ENCODE results near the gene SLC30A1.
A peak's percentile ranks its signal among the peaks of the same experiment; 100 is the strongest.
"Not testable (repeated sequence)": the region's sequence is repeated elsewhere in the genome, so short reads cannot be mapped to it uniquely, and the experiment has no call there.

SLC30A1 gene

DNA sequence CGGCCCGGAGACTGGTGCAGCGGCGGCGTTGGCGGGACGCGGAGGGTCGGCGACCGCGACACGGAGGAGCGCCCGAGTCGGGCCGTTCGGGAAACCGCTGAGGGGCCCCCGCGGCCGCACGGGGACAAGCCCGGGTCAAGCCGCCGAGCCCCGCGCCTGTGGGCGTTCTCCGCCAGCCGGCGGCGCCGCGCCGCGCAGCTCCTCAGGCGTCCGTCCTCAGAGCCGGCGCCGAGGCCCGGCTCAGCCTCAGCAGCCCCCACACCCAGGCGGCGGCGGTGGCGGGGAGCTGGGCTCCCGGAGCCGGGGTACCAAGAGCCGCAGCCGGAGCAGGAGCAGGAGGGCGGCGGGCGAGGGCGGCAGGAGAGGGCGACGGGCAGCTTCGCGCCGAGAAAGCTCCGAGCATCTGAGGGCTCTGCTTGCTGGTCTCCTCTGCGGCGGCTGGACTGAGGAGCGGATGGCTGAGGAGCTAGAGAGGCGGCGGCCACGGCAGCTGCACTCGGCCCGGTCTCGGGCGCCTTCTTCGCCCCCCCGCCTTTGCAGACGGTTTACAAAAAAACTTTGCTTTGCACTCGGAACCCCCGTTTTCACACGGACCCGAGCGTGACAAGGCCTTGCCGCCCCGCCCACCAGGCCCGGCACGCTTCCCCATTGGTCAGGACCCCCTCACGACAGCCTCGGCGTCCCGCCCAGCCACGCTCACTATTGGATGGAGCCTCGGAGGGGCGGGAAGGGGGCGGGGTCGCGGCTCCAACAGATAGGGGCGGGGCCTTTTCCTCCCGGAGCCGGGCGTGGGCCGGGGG lies at the start of gene SLC30A1:
TSS of gene SLC30A1 (minus strand) at position 522 of the 800 bp plus-strand sequence. CDS start 549 bp downstream, outside the sequence.
- peak; percentile 100 for DNase-seq

- no peak for DNase-seq
Observed at GRCh38 chr1:211628417-211628816, 49.5 kb upstream of the SLC30A1 start.

DNA sequence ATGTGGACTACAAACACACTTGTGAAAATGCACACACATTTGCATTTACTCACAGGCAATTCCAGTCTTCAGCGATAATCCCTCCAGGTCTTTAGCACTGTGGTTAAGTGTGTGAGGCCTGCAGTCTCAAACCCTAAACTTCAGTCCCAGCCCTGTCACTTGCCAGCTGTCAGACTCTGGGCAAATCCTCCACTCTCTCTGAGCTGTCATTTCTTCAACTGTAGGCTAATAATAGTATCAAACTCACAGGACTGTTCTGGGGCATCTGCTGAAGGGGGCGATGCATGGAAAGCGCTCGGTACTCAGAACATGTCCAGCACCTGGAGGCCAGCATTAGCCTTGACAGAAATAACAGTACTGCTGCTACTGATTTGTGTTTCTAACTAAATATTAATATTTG lies 48.3 kb upstream of the SLC30A1 start:
- DNase-seq, result no peak

DNA sequence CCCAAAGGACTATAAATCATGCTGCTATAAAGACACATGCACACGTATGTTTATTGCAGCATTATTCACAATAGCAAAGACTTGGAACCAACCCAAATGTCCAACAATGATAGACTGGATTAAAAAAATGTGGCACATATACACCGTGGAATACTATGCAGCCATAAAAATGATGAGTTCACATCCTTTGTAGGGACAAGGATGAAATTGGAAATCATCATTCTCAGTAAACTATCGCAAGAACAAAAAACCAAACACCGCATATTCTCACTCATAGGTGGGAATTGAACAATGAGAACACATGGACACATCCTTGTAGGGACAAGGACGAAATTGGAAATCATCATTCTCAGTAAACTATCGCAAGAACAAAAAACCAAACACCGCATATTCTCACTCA lies 46.9 kb upstream of the SLC30A1 start:
- not testable (repeated sequence) for DNase-seq

GRCh38 chr1:211625040-211625439 lies 46.1 kb upstream of the SLC30A1 start:
- no peak for DNase-seq

DNA sequence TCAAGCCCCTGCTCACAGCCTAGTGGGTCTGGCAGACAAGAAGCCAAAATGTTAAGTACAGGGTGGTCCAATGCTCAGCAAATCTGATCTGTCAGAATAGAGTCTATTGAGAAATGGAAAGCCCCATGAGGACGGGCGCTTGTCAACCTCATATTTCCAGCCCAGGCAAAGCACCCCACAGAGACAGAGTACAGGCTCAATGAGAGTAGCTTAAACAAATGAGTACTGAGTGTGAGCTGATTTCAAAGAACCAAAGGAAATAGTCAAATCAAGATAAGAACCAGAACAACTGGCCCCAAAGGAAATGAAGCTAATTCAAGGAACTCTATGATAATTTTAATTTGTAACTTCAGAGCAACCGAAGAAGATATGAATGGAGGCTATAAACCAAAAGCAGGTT lies 44.6 kb upstream of the SLC30A1 start:
- no peak for DNase-seq

DNA sequence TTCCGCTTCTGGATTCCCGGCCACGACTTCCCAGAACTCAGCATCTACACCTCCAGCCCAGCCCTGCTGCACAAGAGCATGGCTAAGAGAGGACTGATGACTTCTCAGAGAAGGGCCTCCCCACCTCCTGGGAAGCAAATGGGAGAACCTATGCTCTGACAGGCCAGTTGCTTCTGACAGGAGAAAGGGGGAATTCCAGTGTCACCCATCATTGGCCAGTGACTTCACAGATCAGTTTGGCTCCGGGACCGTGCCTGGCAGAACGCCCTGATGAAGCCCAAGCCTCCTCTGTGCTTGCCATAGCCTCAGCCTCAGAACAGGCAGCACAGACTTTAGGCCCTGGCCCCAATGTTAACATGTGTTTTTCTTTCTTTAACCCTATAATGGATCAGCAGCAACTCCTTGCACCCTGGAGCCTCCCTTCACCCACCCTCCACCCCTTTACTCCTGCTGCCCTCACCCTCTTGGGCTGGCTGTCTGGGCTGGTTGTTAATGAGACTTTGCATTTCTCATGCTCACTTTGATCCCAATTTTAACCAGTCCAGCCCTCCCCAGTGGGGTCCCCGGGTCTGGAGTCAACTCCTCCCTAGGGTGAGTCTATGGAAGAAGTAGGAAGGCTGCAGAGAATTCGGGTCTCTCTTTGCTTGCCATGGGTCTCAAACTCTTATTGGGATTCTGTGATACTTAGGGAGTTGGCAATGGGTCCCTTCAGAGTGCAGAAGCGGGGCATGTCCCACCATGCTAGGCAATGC lies 42.7 kb upstream of the SLC30A1 start:
- DNase-seq, result no peak

DNA sequence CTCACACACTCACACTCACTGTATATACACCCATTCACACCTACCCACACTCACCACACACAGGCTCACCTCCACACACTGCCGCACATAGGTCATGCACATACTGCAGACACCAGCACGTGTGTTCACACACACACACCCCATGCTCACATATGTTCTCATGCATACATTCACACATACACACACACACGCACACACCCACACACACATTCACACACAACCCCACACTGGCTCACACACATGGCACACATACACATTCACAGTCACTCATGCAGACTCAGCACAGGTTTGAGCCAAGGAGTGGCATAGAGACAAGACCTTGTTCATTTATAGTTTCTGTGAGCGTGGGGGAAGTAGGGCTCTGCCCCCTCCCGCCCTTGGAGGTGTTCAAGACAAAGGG lies 41.1 kb upstream of the SLC30A1 start:
- DNase-seq, result no peak

DNA sequence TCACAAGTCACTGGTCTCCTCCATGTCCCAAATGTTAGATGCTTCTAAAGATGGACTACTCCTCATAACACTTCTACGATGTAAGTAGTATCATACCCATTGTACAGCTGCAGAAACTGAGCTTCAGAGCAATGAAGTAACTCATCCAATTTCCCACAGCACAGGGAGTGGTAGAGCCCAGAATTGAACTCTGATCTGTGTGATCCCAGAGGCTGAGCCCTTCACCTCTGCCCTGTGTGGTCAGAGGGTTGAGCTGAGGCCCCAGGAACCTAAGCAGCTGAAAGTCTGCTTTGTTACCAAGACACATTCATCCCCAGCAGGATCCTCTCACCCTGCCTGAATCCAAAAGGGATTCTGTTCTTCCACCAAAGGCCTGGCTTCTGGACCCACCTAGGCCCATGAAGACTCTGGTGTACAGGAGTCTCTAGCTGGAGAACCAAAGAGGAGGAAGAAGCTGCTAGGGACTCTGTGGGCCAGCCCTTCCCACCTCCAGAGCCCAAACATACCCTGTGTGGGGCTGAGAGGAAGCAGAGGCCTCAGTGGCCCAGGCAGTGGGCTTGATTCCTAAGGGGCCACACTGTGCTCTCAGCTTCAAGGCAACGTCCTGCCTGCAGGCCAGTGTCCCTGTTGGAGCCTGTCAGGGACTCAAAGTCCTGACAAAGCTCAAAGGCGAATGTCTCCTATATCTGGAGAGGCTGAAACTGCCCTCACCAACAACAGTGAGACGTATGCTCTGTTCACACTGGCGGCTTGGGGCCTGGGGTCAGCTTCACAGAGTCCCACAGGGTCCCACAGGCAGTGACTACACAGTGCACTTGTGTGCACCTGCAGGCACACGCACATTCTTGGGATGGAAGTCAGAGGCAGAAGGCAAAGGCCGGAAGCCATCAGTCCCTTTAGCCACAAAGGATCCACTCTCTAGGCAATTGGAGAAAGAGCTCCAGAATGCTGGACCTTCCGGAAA lies 40.4 kb upstream of the SLC30A1 start:
- DNase-seq, result no peak

- DNase-seq, result no peak
Observed at GRCh38 chr1:211616965-211617297, 38.0 kb upstream of the SLC30A1 start.

DNA sequence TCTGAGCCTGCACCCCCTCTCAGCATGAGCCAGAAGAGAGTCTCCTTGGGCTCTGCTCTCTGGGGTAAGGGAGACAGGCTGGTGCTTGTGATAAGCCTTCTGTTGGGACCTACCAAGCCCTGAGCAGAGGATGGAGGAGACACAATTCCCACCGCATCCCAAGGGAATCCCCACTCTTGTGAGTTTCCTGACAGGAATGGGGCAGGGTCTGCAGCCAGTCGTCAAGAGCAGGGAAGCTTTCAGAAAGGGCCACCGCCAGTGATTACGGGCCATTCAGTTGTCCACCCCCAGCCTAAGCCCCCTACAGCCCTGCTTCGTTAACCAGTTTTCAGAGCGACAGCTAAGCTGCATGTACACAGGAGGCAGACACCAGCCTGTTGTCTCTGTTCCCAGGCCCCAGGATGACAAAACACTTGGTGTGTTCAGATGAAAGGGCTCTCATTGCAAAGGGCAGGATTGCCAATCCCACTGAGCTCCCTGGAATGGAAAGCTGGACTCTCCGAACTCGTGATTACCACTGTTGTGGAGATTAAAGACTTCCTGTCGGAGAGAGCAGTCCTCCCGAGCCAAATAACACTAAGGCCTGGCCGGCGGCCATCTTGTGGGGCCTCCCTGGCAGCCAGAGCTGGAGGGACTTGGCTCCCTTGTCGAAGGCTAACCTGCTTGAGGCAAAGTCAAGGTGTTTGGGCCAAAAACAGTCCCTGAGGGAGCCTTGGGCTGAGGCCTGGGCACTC lies 37.4 kb upstream of the SLC30A1 start:
- no peak for DNase-seq

GRCh38 chr1:211614615-211615014 lies 35.7 kb upstream of the SLC30A1 start:
- DNase-seq, result no peak

- DNase-seq, result no peak
Observed at GRCh38 chr1:211613951-211614350, 35.0 kb upstream of the SLC30A1 start.

DNA sequence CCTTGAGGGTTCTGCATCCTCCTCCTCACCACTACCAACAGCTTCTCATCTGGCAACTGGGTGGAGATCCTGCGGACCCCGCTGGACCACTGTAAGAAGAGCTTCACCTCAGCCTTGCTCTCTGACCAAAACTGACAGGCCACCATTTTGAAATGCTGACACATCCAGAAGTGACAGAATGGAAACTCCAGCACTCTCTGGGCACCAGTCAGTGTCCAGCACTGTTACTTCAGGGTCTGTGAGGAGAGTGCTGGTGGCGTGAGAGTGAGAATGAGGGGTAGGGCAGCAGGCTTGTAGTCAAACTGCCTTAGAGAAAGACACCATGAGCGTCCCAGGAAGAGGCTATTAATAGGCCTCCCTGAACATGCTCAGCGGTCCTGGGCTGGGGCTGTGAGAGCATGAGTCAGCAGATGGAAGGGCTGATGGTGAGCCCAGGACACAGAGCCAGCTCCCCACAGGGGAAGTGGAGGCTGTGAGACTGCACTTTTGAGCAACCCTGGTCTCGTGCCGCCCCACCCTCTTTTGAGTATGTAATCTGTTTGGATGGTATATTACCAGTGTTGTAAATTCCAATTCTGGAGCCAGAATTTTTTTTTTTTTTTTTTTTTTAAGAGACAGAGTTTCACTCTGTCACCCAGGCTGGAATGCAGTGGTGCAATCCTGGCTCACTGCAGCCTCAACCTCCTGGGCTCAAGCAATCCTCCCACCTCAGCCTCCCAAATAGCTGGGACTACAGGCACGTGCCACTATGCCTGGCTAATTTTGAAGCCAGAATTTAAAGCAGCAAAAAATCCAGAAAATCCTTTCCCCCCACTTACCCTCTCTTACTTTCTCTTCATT lies 34.4 kb upstream of the SLC30A1 start:
- no peak for DNase-seq

DNA sequence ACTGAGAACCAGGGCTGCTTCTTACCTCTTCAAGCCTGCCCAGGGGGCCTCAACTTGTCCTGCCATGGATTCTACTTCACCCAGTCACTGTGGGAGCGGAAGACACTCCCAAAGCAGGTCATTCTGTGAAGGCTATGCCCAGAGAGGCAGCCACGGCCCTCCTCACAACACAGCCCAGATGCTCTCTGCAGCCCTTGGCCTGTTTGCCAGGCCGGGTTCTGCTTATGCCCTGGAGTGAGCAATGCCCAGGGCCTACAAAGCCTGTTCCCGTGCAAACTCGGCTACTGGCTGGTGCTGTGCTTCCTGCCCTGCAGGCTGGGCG lies 33.8 kb upstream of the SLC30A1 start:
- DNase-seq, result no peak

DNA sequence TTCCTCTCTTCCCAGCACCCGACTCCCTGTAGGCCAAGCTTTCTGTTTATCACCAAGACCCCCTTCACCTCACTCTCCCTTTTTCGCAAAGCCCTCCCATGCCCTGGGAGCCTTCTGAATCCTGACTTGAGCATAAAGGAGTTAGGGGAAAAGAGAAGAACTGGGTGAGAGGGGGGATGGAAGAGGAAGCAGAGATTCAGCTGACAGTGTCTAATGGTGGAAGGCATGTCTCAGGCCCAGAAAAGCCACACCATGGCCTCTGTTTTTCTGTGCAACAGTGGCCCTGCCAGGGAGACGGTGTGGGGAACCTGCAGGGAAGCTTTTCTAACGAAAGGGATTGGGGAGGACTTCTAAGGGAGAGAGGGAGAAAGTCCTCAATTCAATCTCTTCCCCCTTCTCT lies 32.9 kb upstream of the SLC30A1 start:
- no peak for DNase-seq

DNA sequence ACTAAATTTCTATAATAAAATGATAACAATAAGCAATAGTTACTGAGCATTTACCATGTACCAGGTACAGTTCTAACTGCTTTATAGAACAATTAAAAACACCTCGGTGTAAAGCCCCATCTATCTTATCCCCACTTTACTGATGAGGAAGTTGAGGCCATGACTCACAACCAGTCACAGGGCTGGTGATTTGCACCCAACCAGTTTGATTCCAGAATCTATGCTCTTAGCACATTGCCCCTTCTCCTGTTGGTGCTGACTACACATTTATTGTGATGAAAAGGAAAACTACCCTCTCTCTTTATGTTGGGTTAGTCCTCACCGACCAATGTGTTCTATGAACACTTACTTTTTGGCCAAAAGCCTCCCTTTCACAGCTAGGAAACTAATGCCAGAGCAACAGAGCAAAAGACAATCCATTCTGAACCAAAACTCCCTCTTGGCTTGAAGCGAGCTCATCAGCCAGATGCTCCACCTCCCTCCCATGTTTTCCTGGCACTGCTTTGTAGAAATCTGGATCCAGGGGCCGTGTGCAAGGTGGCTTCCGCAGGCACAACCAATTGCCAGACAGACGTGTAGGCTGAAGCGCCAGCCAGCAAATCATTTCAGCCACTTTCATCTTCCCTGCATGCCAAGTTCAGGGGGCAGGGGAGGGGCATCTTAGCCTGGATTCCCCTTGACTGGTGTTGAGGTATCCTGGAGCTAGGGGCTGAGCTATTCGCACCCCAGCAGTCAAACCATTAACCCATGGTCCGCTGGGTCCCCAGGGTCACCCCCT lies 32.0 kb upstream of the SLC30A1 start:
- DNase-seq, result no peak

DNA sequence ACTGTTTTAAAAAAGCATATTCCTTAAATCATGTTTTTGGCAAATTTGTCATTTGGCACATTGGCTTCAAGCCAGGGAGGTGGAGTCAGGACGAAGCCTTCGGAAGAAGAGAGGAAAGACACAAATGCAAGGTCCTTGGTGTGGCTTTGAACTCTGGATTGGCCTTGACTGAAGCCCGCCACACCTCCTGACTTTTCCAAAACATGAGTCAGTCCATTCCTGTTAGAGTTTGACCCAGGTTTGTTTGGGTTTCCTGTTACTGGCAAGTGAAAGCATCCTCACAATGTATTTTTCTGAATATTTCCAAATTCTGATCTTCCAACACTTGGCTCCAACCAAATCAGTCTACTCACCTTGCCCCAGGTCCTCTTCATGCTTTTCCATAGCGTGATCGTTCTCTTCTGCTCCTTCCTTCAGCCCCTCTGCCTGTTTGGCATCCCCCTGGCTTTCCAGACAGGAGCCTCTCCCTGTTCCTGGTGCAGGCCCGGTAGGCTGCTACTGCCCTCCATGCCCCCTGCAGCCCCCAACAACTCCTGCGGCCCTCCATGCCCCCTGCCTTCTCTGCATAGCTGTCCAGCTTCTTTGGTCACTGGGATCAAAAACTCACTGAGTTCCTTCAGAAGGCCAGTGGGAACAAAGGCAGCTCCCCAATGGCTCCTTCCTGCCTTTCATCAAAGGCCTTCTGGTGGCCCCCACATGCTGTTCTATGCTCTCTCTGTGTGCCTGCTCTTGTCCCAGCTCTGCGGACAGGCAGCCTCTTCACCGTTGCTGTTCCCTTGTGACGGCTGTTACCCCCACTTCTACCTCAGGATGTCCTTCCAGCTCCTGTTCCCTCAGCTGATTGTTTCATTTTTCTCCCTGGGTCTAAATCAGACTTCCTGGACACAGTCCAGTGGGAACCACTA lies 30.4 kb upstream of the SLC30A1 start:
- DNase-seq, result no peak

- DNase-seq, result no peak
Observed at GRCh38 chr1:211607754-211608473, 29.0 kb upstream of the SLC30A1 start.

All from stimulated activated CD4-positive, alpha-beta T cell treated with anti-CD3 and anti-CD28 coated beads, Interleukin-2, amount 100 ng/mL, for 24 hours (primary cell).